GM19238 (cell line): Measurements from ENCODE around the gene SBF2.

Source experiments
- DNase-seq: peaks from one replicate; pipeline ENCODE4 v3.0.0; 2011; ENCODE audit warnings: low spot score; ENCODE audit not compliant: insufficient read length

SBF2 gene

DNA sequence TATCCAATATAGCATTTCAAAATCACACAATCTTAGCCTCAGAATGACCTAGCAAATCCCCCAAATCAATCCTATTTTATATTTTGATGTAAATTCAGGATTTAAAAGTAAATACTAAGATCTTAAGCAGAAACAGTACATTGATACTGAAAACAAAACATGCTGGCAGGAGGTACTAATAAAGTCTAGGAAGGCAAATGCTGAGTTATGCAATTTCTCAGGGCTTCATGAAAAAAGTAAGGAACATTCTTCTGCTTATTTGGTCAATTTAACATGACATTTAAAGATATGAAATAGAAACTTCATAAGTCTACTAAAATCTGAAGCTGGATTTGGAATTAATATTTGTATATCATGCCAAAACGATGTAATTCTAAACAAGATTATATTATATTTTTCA is 476.8 kb downstream of the SBF2 start:
- no peak for DNase-seq

DNA sequence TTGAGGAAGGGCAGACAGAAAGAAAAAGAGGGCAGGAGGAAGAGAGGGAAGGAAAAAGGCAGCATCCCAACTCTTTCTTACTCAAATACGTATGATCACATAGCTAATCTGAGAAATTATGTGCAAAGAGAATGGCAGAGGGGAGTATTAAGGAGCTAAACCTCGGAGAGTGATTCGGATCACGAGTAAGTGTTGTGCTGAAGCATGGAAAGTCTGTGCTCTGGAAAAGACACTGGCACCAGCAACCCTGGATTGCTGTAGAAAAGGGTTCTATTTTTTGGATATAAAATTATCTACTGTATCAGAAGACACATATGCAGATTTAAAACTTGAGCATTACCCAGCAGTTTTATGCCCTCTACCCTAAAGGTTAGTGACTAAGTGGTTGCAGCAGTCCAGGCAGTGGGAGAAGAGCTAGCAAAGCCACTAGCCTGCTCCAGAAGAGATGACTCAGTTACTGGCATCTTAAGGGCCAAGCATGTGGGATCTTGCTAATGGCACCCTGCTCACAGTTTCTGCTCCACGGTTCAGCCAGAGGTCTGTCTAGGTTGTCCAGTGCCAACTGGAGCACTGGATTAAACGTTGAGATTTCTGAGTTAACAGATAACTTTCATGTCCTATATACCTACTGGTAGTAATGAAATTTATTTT is 478.4 kb downstream of the SBF2 start:
- no peak for DNase-seq

- no peak for DNase-seq
These were observed 479.9 kb downstream of the SBF2 start for GRCh38 chr11:9814108-9814507.

GRCh38 chr11:9808943-9809342 is 485.1 kb downstream of the SBF2 start:
- DNase-seq, result no peak

GRCh38 chr11:9806946-9807687 is 486.9 kb downstream of the SBF2 start:
- no peak for DNase-seq

DNA sequence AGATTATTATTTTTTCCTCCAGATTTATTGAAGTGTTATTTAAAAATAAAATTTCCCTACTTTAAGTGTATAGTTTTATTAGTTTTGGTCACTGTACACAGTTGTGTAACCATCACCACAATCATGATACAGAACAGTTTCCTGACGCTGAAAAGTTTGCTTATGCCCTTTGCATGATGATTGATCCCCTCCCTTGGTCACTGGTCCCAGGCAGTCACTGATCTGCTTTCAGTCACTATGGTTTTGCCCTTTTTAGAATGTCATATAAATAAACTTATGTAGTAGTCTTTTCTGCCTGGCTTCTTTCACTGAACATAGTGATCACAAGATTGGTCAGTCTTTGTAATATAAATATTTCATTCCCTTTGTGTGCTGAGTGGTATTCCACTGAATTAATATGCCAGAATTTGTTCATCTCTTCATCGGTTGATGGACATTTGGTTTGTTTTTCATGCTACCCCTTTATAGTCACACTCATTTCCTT is 489.6 kb downstream of the SBF2 start:
- DNase-seq, result no peak

DNA sequence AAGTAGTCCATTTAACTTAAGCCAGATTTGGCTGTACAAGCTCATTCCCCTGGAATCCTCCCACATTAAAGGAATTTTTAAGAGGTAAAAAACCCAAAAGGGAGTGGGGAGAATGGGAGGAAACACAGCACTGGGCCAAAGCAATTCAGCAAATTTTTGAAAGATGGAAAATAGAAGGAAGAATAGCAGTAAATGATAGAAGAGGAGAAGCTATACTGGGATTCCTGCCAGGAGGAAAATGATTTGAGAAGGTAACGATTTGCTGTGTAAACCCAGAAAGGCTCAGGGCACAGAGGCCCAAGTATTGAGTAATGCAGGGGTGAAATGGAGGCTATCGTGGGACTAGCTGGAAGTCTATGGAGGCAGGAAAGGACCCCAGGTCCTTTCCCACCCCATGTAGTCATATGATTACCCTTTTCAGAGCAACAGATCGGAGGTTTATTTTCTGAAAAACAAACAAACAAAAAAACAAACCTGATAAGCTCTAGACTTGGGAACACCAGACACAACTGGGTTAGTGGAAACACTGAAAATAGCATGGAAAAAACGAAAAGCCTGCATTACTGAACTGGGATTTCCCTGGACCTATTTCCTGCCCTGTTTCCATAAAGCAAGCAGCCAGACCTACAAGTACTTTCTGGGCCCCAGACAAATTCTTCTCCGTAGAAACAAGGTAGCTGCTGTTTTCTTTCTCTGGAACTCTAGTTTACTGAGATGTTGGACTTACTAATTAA is 490.2 kb downstream of the SBF2 start:
- no peak for DNase-seq

DNA sequence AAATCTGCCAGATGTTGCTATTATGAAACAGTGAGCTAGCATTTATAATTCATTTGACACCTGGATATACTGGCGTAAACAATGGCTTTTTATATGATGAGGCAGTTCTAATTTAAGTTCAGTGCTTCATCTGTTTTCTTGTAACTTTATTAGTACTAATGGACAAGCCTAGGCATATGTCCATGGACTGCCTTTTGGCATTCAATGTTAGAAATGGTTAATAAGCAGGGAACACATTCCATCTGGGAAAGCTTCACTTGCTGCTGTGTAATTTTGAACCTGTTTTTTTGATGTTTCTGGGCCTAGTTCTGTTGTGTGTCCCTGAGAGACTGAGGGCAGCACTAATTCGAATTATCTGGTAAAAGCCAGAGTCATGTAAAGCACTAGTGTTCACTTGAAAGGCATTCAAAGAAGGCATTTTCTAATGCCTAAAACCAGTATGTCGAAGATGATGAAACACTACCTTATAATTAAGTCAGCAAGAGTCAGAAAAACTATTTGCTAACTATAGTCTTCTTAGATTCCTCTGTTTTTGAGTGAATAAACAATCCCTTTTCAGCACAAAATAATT is 491.6 kb downstream of the SBF2 start:
- no peak for DNase-seq

- no peak for DNase-seq
These were observed 494.1 kb downstream of the SBF2 start for GRCh38 chr11:9799886-9800285.

GRCh38 chr11:9797300-9797699 is 496.7 kb downstream of the SBF2 start:
- no peak for DNase-seq

DNA sequence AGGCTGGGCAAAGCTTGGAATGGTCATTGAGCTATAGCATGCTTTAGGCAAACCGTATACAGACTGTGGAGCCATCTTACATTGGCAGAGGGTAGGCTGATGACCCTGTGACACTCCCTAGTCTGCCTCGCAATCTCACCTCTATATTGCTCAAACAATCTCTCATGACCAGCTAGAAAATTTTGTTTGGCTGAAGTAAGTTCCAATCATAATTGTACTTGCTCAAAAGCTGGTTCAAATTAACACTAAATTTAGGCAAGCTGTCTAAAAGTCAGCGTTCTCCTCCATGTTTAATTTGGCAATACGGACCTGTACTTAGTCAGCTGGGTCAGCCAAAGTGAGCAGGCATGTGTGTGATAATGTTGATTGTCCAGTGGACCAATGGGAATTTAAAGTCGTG is 497.2 kb downstream of the SBF2 start:
- no peak for DNase-seq

DNA sequence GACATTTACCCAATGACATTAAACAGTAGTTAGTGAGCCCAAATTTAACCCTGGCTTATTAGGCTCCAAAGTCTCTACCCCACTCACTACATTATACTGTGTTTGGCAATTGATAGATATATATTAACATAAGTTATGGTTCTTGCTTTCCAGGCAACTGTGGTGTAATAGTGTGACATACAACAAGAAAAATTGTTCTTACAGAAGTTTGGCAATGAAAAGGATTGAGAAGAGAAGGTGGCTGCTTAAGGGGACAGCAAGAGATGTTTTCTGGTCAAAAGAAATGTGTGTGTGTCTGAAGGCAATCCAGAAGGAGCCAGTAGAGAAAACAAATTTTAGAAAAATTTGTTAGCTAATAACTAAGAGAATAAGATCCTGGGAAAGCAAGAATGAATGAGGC is 497.8 kb downstream of the SBF2 start:
- DNase-seq, result no peak

- DNase-seq, result no peak
These were observed 503.3 kb downstream of the SBF2 start for GRCh38 chr11:9790703-9791102.

DNA sequence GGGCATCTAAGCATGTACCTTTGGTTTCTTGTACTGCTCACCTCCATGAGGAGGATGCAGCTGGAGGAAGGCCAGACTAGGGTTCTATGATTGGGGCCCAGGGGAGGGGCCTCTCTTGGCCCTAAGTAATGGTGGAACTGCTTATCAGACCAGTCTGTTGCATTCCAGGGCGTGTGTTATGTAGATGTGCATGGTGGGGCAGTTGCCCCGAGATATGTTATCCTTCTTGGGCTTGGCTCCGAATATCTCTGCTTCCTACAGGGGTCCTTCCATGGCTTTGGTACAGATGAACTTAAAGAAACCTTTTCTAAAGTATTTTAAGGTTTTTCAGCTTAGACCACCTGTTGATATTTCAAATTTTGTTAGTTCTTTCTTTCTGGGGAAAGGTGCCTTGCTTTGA is 504.1 kb downstream of the SBF2 start:
- no peak for DNase-seq

- no peak for DNase-seq
These were observed 506.0 kb downstream of the SBF2 start for GRCh38 chr11:9787981-9788521.

DNA sequence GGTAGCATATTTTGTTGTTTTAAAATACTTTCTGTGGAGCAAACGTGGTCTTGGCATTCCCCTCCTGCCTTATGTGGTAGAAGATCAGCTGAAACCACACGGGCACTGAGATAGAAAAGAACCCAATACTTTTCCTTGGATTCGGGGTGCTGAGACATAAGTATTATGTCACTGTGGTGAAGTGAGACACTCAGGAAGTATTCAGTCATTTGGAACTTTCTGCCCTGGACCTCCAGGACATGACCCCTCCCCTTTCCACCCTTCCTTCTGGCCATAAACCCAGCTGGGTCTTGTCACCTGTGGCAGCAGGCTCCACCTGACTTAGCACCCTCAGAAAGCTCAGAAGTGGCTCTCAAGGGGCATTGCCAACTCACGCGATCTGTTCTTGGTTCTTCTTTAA is 506.8 kb downstream of the SBF2 start:
- no peak for DNase-seq

GRCh38 chr11:9784602-9785315 is 509.3 kb downstream of the SBF2 start:
- DNase-seq, result no peak

GRCh38 chr11:9783986-9784385 is 510.0 kb downstream of the SBF2 start:
- no peak for DNase-seq

- no peak for DNase-seq
These were observed 513.1 kb downstream of the SBF2 start for GRCh38 chr11:9780929-9781328.

GRCh38 chr11:9777525-9777924 is 516.5 kb downstream of the SBF2 start:
- no peak for DNase-seq

- no peak for DNase-seq
These were observed 517.0 kb downstream of the SBF2 start for GRCh38 chr11:9777066-9777465.
